HFFc6 (cell line): ENCODE data around the gene MTHFS. TPM values are rescaled to one million over a fixed set of nuclear protein-coding genes. Genes with fewer than 3 reads are reported as not detected.

Experiments used
- DNase-seq: peaks from one replicate; pipeline ENCODE4 v3.0.0-alpha.2; 2018
- H3K27ac Mint-ChIP-seq: 2 replicates; pipeline ENCODE4 v1.8.0; 2020; ENCODE audit warnings: mild to moderate bottlenecking, mixed read lengths
- H3K27me3 Mint-ChIP-seq: 2 replicates; pipeline ENCODE4 v1.8.0; 2021; ENCODE audit warnings: mild to moderate bottlenecking, moderate library complexity, mixed read lengths; ENCODE audit not compliant: insufficient read depth
- H3K36me3 Mint-ChIP-seq: 2 replicates; pipeline ENCODE4 v1.8.0; 2021; ENCODE audit warnings: low read depth, mixed read lengths
- H3K4me1 Mint-ChIP-seq: 2 replicates; pipeline ENCODE4 v1.8.0; 2020; ENCODE audit warnings: low read depth, mixed read lengths
- H3K4me3 Mint-ChIP-seq: 2 replicates; pipeline ENCODE4 v1.8.0; 2020; ENCODE audit warnings: mild to moderate bottlenecking, moderate library complexity, mixed read lengths
- H3K9me3 Mint-ChIP-seq: 2 replicates; pipeline ENCODE4 v1.8.0; 2020; ENCODE audit warnings: mild to moderate bottlenecking, mixed read lengths
- CTCF ChIP-seq: fragments of 200-600 bp; sonication (generic); IDR thresholded peaks from 2 replicates; pipeline ENCODE4 v1.5.0; 2021; ENCODE audit warnings: antibody characterized with exemption, mild to moderate bottlenecking
- total RNA-seq, 6 experiments: library from RNA; stranded (reverse); fragmentation: NEBNext Ultra II Directional; extraction: Animal tissue kit (Norgen Biotek cat#: 25700); gene quantifications; 2 replicates in 1 of 6; 3 replicates in 5 of 6; pipeline ENCODE4 v1.2.3, GENCODE V29; 2021

MTHFS gene
- total RNA-seq, 6 experiments from 2014 or later, result 18.5 to 23.0 (median 21.1) TPM

- Mint-ChIP-seq H3K27ac (no peak overlapping the region), H3K4me3 (no peak overlapping the region), H3K27me3 (no peaks in the 10 kb centered on the region; the same call in 1 of the 2 replicates), H3K4me1 (peaks cover 13% of the 10 kb centered on the region), H3K36me3 (peaks cover 71% of the 10 kb centered on the region), H3K9me3 (peaks cover 45% of the 10 kb centered on the region)
- no peak for TF ChIP-seq CTCF
- no peak for DNase-seq
These were observed 18.6 kb downstream of the MTHFS start for GRCh38 chr15:79878078-79878705.

- Mint-ChIP-seq H3K36me3 (peaks cover 68% of the 10 kb centered on the region), H3K9me3 (peaks cover 45% of the 10 kb centered on the region)
- no peak for TF ChIP-seq CTCF
These were observed 21.6 kb downstream of the MTHFS start for GRCh38 chr15:79875213-79875612.

GRCh38 chr15:79874242-79874641 lies 22.6 kb downstream of the MTHFS start:
- Mint-ChIP-seq H3K27me3 (no peaks in the 10 kb centered on the region; the same call in 1 of the 2 replicates), H3K9me3 (peaks cover 42% of the 10 kb centered on the region), H3K36me3 (peaks cover 58% of the 10 kb centered on the region), H3K27ac (no peak overlapping the region), H3K4me3 (no peak overlapping the region), H3K4me1 (peaks cover 26% of the 10 kb centered on the region)
- DNase-seq, result no peak
- no peak for TF ChIP-seq CTCF

More at GRCh38 chr15:79875213-79875612, 21.6 kb downstream of the MTHFS start:
- DNase-seq, result no peak
- no peak overlapping the region for H3K4me3 Mint-ChIP-seq
- no peaks in the 10 kb centered on the region; the same call in 1 of the 2 replicates for H3K27me3 Mint-ChIP-seq
- peaks cover 26% of the 10 kb centered on the region for H3K4me1 Mint-ChIP-seq
- no peak overlapping the region for H3K27ac Mint-ChIP-seq

- H3K9me3 Mint-ChIP-seq, result peaks cover 27% of the 10 kb centered on the region
These were observed 24.3 kb downstream of the MTHFS start for GRCh38 chr15:79872358-79873017.

GRCh38 chr15:79868554-79868953 lies 28.3 kb downstream of the MTHFS start:
- Mint-ChIP-seq H3K27me3 (no peaks in the 10 kb centered on the region), H3K4me3 (no peak overlapping the region), H3K27ac (no peak overlapping the region), H3K36me3 (0 out of 2 replicates have a peak, but pooled peaks cover 9% of the 10 kb centered on the region), H3K4me1 (peaks cover 44% of the 10 kb centered on the region), H3K9me3 (no peaks in the 10 kb centered on the region)
- no peak for TF ChIP-seq CTCF
- no peak for DNase-seq

More at GRCh38 chr15:79872358-79873017, 24.3 kb downstream of the MTHFS start:
- H3K27me3 Mint-ChIP-seq, result no peaks in the 10 kb centered on the region; the same call in 1 of the 2 replicates
- H3K4me3 Mint-ChIP-seq, result peak overlapping the region; percentile 13; the same call in 1 of the 2 replicates
- no peak for TF ChIP-seq CTCF
- DNase-seq, result peak; percentile 89
- peaks cover 36% of the 10 kb centered on the region for H3K4me1 Mint-ChIP-seq
- H3K27ac Mint-ChIP-seq, result peak overlapping the region; percentile 94
- peaks cover 41% of the 10 kb centered on the region for H3K36me3 Mint-ChIP-seq
